Ovary (tissue), 9 donors: ENCODE measurements around the gene GRIK3. TPM values are rescaled to one million over a fixed set of nuclear protein-coding genes. Genes with fewer than 3 reads are reported as not detected.

Experiments
- DNase-seq, 5 donors: peaks; one replicate each; pipeline ENCODE4 v3.0.0-alpha.2; 2019 to 2020
- H3K27ac ChIP-seq, 2 donors: fragments of 200-600 bp; one replicate each; pipeline versions ENCODE4 v1.5.1 to v1.8.0; 2019 to 2022
- H3K27me3 ChIP-seq: fragments of 200-600 bp; one replicate; pipeline ENCODE4 v1.8.0; 2022
- H3K36me3 ChIP-seq: fragments of 200-600 bp; sonication (generic); one replicate; pipeline ENCODE4 v1.5.1; 2019
- H3K4me1 ChIP-seq: one replicate; pipeline ENCODE4 v1.8.1; 2013; ENCODE audit warnings: mild to moderate bottlenecking, moderate library complexity; ENCODE audit not compliant: insufficient read depth
- H3K4me3 ChIP-seq: fragments of 200-600 bp; sonication (generic); one replicate; pipeline ENCODE4 v1.5.1; 2017
- H3K9me3 ChIP-seq, 2 donors: fragments of 200-600 bp in 1 of 2; sonication (generic) in 1 of 2; one replicate each; pipeline versions ENCODE4 v1.5.1 to v1.8.1; 2013 to 2019; ENCODE audit warnings: mild to moderate bottlenecking in 1 of 2, moderate library complexity in 1 of 2
- CTCF ChIP-seq, 3 donors: fragments of 450-650 bp in 2 of 3; fragments of 200-600 bp in 1 of 3; IDR thresholded peaks; one replicate each; pipeline versions ENCODE4 v1.5.1 to v1.8.0; 2016 to 2022; ENCODE audit warnings: antibody characterized with exemption in 3 of 3, mild to moderate bottlenecking in 1 of 3
- EP300 ChIP-seq: sonication (generic); formaldehyde crosslinking; IDR thresholded peaks from one replicate; pipeline ENCODE4 v1.6.1; 2017; ENCODE audit warnings: antibody characterized with exemption
- POLR2A ChIP-seq: fragments of 450-650 bp; IDR thresholded peaks from one replicate; pipeline ENCODE4 v1.6.1; 2017; ENCODE audit warnings: antibody characterized with exemption, mild to moderate bottlenecking, moderate library complexity
- WGBS, 3 donors: extraction: QIAGEN DNeasy Blood & Tissue Kit in 1 of 3; methylation state at CpG; one replicate each; pipeline versions ENCODE4 v1.1.5 to v1.1.7; 2013 to 2017; 5-methylcytosine and 5-hydroxymethylcytosine counted together
- intact Hi-C, 4 donors: fragments of 100-400 bp; cut with DNase I; formaldehyde crosslinking; loops; one replicate each; pipeline versions ENCODE4 v1.11.0 to v1.15.1; 2022 to 2023
- polyA plus RNA-seq, 2 donors: library from polyadenylated mRNA; stranded (reverse); fragments of 200-250 nt in 1 of 2; fragments of 350-450 nt in 1 of 2; fragmentation: Illumina TruSeq in 1 of 2; extraction: RNeasy Lipid Tissue Mini Kit (QIAGEN cat#74804) in 1 of 2; gene quantifications; one replicate each; pipeline ENCODE4 v1.2.3, GENCODE V29; 2013 to 2014
- total RNA-seq, 7 donors: library from RNA; depleted of rRNA in 2 of 7; stranded (reverse); fragments of >200 nt in 2 of 7; fragmentation: NEBNext Ultra II Directional in 3 of 7; extraction: Animal tissue kit (Norgen Biotek cat#: 25700) in 3 of 7; gene quantifications; one replicate each; pipeline versions ENCODE4 v1.1.0 to v1.2.4, GENCODE V29; 2016 to 2023
- donor health status: DM: no; HTN: no; CAD: no; lungs with moderate emphysema.
- donor health status: DM: no; HTN: no; CAD: no.
- donor health status: Bipolar disorder and iron deficiency.
- donor health status: DM: yes; HTN: yes; CAD: no.
- donor health status: DM: no; HTN: no; CAD: no.
- donor health status: DM: yes; HTN: yes; CAD: no.

The GRIK3 gene
- total and polyA plus RNA-seq, 9 donors, result 0.11 to 0.97 (median 0.32) TPM; not detected in 2

- no peak for DNase-seq
- 86 to 90% (median 89%) methylated on average over 11 of the region's 11 CpGs for WGBS, 3 donors
- no peaks in the 10 kb centered on the region for H3K4me1 ChIP-seq
- no peak overlapping the region for H3K4me3 ChIP-seq
- TF ChIP-seq CTCF (IDR thresholded peaks at IDR 0.05), result no peak
- no peak for TF ChIP-seq EP300
- intact Hi-C loops, result no loop called here
- H3K9me3 ChIP-seq, result no peaks in the 10 kb centered on the region
- H3K27me3 ChIP-seq, result no peaks in the 10 kb centered on the region
- no peak overlapping the region for H3K27ac ChIP-seq
- no peaks in the 10 kb centered on the region for H3K36me3 ChIP-seq
Measured at GRCh38 chr1:36882536-36883285, 151.6 kb downstream of the GRIK3 start.

GRCh38 chr1:36881541-36881940, 152.8 kb downstream of the GRIK3 start:
- WGBS, 3 donors, result 79 to 88% (median 80%) methylated on average over 6 of the region's 6 CpGs
- no peak for DNase-seq
- H3K4me3 ChIP-seq, result no peak overlapping the region

GRCh38 chr1:36881068-36881405, 153.3 kb downstream of the GRIK3 start:
- WGBS, 3 donors, result 72 to 87% (median 83%) methylated on average over 3 of the region's 3 CpGs
- no peak overlapping the region for H3K4me3 ChIP-seq
- no peak for DNase-seq

More at GRCh38 chr1:36881541-36881940, 152.8 kb downstream of the GRIK3 start:
- TF ChIP-seq CTCF (IDR thresholded peaks at IDR 0.05) (no peak), EP300 (no peak), POLR2A (no peak)
- intact Hi-C loops, result no loop called here
- Histone ChIP-seq H3K36me3 (no peaks in the 10 kb centered on the region), H3K27ac (no peak overlapping the region), H3K9me3 (no peaks in the 10 kb centered on the region), H3K27me3 (no peaks in the 10 kb centered on the region), H3K4me1 (no peaks in the 10 kb centered on the region)

More at GRCh38 chr1:36881068-36881405, 153.3 kb downstream of the GRIK3 start:
- no peaks in the 10 kb centered on the region for H3K9me3 ChIP-seq
- no peak overlapping the region for H3K27ac ChIP-seq
- TF ChIP-seq EP300 (no peak), POLR2A (no peak), CTCF (IDR thresholded peaks at IDR 0.05) (no peak)
- no peaks in the 10 kb centered on the region for H3K36me3 ChIP-seq
- no peaks in the 10 kb centered on the region for H3K27me3 ChIP-seq
- H3K4me1 ChIP-seq, result no peaks in the 10 kb centered on the region
- intact Hi-C loops, result no loop called here
